SK-N-SH (cell line): ENCODE results near the gene NME3.

ENCODE experiments used
- CTCF ChIP-seq: fragments of 200-600 bp; sonication (generic); IDR thresholded peaks from 2 replicates; pipeline ENCODE4 v1.6.1; 2017; ENCODE audit warnings: antibody characterized with exemption, mild to moderate bottlenecking, moderate library complexity
- FOSL2 ChIP-seq: IDR thresholded peaks from 2 replicates; pipeline ENCODE4 v1.4.0; 2012; ENCODE audit warnings: low read depth, mild to moderate bottlenecking, moderate library complexity, borderline replicate concordance
- JUND ChIP-seq: IDR thresholded peaks from 2 replicates; pipeline ENCODE4 v1.4.0; 2012
- MXI1 ChIP-seq: IDR thresholded peaks from 2 replicates; pipeline ENCODE4 v1.6.1; 2012; ENCODE audit warnings: mild to moderate bottlenecking, low read depth, low read length, improper control_type of control experiment
- NRF1 ChIP-seq: IDR thresholded peaks from 2 replicates; pipeline ENCODE4 v1.6.1; 2012; ENCODE audit warnings: low read depth, mild to moderate bottlenecking, low read length
- POLR2AphosphoS5 ChIP-seq: IDR thresholded peaks from 2 replicates; pipeline ENCODE4 v1.6.1; 2012; ENCODE audit warnings: low read depth, low read length
- RAD21 ChIP-seq: IDR thresholded peaks from 2 replicates; pipeline ENCODE4 v1.6.1; 2012; ENCODE audit warnings: mild to moderate bottlenecking, low read length
- TAF1 ChIP-seq: IDR thresholded peaks from 2 replicates; pipeline ENCODE4 v1.6.1; 2012; ENCODE audit warnings: low read depth, mild to moderate bottlenecking, low read length, moderate library complexity, borderline replicate concordance
- TCF12 ChIP-seq: IDR thresholded peaks from 2 replicates; pipeline ENCODE4 v1.4.0; 2012
- USF2 ChIP-seq: fragments of 150-350 bp; IDR thresholded peaks from 2 replicates; pipeline ENCODE4 v1.6.1; 2017; ENCODE audit warnings: antibody characterized with exemption, low read length, low read depth, borderline replicate concordance
- YY1 ChIP-seq: IDR thresholded peaks from 2 replicates; pipeline ENCODE4 v1.4.0; 2012; ENCODE audit warnings: low read depth, mild to moderate bottlenecking

DNA sequence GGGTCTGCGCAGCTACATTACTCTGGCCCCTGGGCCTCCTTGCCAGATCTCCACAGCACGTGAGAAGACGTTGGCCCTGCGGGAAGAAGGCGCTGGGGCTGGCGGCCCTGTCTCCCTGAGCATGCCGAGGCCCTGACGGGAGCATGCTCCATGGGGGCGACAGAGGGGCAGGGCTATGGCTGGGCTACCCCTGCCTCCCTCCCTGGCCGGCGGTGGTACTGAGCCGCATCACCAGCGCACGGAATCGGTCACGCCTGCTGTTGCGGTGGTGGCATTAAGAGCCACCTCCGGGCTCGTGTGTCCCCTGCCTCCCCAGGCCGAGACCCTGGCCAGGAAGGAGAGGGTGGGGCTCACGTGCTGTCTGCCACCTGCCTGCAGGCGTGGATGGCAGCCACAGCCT lies 37.2 kb downstream of the NME3 start:
- no peak for TF ChIP-seq POLR2AphosphoS5
- no peak for TF ChIP-seq YY1
- TF ChIP-seq CTCF: no peak
- no peak for TF ChIP-seq USF2
- TF ChIP-seq FOSL2: no peak
- no peak for TF ChIP-seq TCF12
- no peak for TF ChIP-seq JUND
- TF ChIP-seq MXI1: no peak
- no peak for TF ChIP-seq NRF1
- TF ChIP-seq RAD21: no peak
- TF ChIP-seq TAF1: no peak
